Left kidney (tissue), 2 donors: ENCODE data around the gene SMS. TPM values are rescaled to one million over a fixed set of nuclear protein-coding genes. Genes with fewer than 3 reads are reported as not detected.

Source experiments
- DNase-seq: peaks from one replicate; pipeline ENCODE4 v3.0.0-alpha.2; 2013
- polyA plus RNA-seq: library from polyadenylated mRNA; unstranded; fragments of 120-200 nt; gene quantifications from one replicate; pipeline ENCODE4 v1.2.1, GENCODE V29; 2013; ENCODE audit not compliant: insufficient read length

The SMS gene
- polyA plus RNA-seq, 1 donor, result 152 TPM

DNA sequence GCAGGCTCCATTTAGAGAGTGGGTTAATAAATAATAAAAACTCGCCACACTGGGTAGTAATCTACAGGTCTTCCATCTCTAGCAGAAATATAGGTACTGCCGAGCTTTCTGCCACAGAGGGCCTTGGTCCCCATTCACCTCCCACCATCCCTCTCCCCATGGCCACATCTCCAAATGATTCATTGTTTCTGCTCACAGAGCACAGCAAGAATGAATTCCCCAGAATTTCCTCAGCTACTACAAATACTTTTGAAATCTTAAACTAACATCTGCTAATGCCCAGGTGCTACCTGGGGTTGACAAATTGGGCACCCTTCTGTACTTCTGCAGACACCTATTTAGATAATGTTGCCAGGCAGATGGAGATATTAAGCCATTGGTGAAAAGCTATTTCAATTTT is 96.7 kb downstream of the SMS start:
- DNase-seq, result no peak

DNA sequence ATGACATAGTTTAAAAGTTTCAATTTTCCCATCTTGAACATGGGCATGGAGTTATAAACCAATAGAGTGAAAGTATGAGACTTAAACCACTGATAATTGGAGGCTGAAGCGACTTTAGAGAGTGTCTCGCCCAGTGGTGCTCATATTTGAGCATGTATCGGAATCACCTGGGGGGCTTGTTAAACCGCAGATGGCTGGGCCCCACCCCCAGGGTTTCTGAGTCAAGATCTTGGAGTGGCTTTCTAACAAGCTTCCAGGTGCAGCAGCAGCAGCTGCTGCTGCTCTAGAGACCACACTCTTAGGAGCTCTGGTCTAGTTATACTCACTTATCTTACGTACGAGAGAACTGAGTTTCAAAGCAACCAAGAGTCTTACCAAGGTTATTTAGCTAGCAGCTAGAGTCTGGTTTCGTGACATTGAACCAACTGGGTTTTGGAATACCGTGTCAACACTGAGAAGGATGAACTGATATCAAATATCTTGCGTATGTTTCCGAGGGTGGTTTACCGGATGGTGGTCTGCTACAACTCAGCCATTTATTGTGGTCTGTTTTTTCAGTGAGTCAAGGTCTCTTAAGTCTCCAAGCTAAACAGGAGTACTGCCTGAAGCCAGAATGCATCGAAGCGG is 97.5 kb downstream of the SMS start:
- DNase-seq, result no peak

DNA sequence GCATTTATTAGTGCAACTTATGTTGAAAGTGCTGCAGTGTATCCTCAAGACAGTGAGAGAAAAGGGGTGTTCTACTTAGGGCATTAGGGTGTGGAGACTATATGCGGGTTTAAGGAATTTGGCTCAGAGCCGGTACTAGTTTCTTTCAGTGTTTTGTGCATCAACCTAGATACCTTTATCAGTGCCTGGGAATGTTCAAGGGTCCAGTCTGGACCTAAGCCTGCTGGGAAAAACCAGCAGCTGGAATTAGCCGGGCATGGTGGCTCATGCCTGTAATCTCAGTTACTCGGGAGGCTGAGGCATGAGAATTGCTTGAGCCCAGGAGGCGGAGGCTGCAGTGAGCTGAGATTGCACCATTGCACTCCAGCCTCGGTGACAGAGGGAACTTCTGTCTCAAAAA is 99.0 kb downstream of the SMS start:
- no peak for DNase-seq

DNA sequence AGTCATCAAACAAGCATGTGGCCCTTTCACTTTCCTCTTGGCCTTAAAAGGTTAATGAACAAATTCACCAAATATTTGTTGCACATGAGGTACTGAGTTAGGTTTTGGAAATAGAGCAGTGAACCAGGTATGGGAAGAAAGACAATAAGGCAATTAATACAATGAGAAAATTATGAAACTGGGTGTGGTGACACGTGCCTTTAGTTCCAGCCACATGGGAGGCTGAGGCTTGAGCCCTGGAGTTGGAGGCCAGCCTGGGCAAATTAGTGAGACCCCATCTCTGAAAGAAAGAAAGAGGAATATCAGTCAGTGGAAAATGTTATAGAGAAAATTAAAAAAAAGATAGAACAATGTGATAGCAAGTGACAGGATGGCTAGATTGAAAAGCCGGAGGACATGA is 99.7 kb downstream of the SMS start:
- DNase-seq, result no peak

DNA sequence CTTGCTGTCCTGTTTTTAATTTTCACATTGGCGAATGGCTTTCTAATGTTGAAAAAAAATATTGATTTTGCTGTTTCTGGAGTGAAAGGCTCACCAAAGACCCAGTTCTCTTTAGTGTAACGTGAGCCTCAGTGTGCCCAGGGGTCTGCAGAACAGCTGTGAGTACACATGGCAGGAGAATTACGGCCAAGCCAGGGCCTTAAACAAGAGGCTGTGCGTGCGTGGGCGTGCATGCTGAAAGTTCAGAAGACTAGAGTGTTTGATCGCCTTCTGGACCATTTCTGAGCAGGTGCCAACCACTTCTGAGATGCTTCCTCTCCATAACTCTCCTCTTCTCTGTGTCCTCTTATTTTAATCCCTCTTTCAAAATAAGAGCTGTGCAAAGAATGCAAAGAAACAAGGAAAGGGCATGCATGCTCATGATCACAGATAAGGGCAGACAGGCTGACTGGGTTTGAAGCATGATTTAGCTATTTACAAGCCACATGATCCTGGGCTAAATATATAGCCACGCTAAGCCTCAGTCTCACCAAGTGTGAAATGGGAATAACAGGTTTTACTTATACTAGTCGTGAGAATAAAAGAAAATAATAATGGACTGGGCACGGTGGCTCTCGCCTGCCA is 101.5 kb downstream of the SMS start:
- no peak for DNase-seq

DNA sequence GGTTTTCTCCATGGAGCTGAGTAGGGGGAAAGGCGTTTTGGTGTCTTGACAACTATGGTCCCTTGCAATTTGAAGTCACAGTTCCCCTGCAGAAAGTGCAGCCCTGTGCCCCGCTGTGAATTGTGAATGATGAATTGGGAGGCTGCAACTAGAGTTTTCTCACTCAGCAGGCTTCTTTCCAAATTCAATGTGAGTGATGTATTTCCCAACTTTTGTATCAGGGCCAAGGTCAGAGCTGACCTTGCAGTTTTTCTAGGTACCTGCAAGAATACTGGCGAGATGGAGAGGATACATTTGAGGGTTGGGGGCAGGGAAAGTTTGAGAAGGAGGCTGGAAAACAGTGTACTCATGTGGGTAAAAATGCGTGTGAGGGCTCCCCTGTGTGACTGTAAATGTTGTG is 103.4 kb downstream of the SMS start:
- no peak for DNase-seq

Other genes with a start within 250 kb of the SMS start
- 0.15 TPM for gene SMPX, start 182.6 kb upstream of the SMS start, polyA plus RNA-seq
- gene MBTPS2, start 101.1 kb upstream of the SMS start, polyA plus RNA-seq, result 35.2 TPM
- 3.2 TPM for gene YY2, start 84.7 kb upstream of the SMS start, polyA plus RNA-seq
- gene PHEX, start 91.6 kb downstream of the SMS start, polyA plus RNA-seq, result 0.38 TPM